Activated CD4-positive, alpha-beta T cell treated with anti-CD3 and anti-CD28 coated beads for 24 hours (primary cell): ENCODE results near the gene MPPED1.

Experiments
- DNase-seq, 2 donors: peaks; one replicate each; pipeline ENCODE4 v3.0.0-alpha.2; 2020; ENCODE audit warnings: low read depth in 2 of 2

Gene MPPED1

GRCh38 chr22:43476751-43477725 is 65.2 kb downstream of the MPPED1 start:
- no peak for DNase-seq

GRCh38 chr22:43477966-43478365 is 66.2 kb downstream of the MPPED1 start:
- DNase-seq: no peak

- DNase-seq: no peak
Measured at GRCh38 chr22:43478621-43479300, 66.9 kb downstream of the MPPED1 start.

GRCh38 chr22:43479301-43479950 is 67.6 kb downstream of the MPPED1 start:
- DNase-seq: no peak

GRCh38 chr22:43479962-43480361 is 68.1 kb downstream of the MPPED1 start:
- no peak for DNase-seq

GRCh38 chr22:43481568-43482317 is 69.9 kb downstream of the MPPED1 start:
- DNase-seq: no peak

- DNase-seq: no peak
Measured at GRCh38 chr22:43482318-43482625, 70.5 kb downstream of the MPPED1 start.

- DNase-seq: no peak
Measured at GRCh38 chr22:43483266-43483665, 71.5 kb downstream of the MPPED1 start.

- no peak for DNase-seq
Measured at GRCh38 chr22:43483669-43484068, 71.9 kb downstream of the MPPED1 start.

- no peak for DNase-seq
Measured at GRCh38 chr22:43484227-43484626, 72.4 kb downstream of the MPPED1 start.

- no peak for DNase-seq
Measured at GRCh38 chr22:43485502-43486089, 73.8 kb downstream of the MPPED1 start.

GRCh38 chr22:43487311-43488030 is 75.7 kb downstream of the MPPED1 start:
- no peak for DNase-seq

- no peak for DNase-seq
Measured at GRCh38 chr22:43488031-43488866, 76.4 kb downstream of the MPPED1 start.

- no peak for DNase-seq
Measured at GRCh38 chr22:43488937-43489336, 77.1 kb downstream of the MPPED1 start.

- no peak for DNase-seq
Measured at GRCh38 chr22:43490311-43490710, 78.5 kb downstream of the MPPED1 start.

GRCh38 chr22:43491177-43491576 is 79.4 kb downstream of the MPPED1 start:
- no peak for DNase-seq

- no peak for DNase-seq
Measured at GRCh38 chr22:43491737-43492136, 79.9 kb downstream of the MPPED1 start.

- no peak for DNase-seq
Measured at GRCh38 chr22:43493297-43493696, 81.5 kb downstream of the MPPED1 start.

- DNase-seq: no peak
Measured at GRCh38 chr22:43497956-43498855, 86.4 kb downstream of the MPPED1 start.
